Pulmonary artery endothelial cell (primary cell): ENCODE data around the gene INF2. TPM values are rescaled to one million over a fixed set of nuclear protein-coding genes. Genes with fewer than 3 reads are reported as not detected.

ENCODE experiments used
- DNase-seq: peaks from one replicate; pipeline ENCODE4 v3.0.0-alpha.2; 2011; ENCODE audit warnings: low read depth, low spot score
- total RNA-seq: library from RNA; depleted of rRNA; stranded (reverse); fragments of >200 nt; gene quantifications from 2 replicates; pipeline ENCODE4 v1.2.3, GENCODE V29; 2014

The INF2 gene
- total RNA-seq, 1 donor from 2014 or later = 48.9 TPM

DNA sequence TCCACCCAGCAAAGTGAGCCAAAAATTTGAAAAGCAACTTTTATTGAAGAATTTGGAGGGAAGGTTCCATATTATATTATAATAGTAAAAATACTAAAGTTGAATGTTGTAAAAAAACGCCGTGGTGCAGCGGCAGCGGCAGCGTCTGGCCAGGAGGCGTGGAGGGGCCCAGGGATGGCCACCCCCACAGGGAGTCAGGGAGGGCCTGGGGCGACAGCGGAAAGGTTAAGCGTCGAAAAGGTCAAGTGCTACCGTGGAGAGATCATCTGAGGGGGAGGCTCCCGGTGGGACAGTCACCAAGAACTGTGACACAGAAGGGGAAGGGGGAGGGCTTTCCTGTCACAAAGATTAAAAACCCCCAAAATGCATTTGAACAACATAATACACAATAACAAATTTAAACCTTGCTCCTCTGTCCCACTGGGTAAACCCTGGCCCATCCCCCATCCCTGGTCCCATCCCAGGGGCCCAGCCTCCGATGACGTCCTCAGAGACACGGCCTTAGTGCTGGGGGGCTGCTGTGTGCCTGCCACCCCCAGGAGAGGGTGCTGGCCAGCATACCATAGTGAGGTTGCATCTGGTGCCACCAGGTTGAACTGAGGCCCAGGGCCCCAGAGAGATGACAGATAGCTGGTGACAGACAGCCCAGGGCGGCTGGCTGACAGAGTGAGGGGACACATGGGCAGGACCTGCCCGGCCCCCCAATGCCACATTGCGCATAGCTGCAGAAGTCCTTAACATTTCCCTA lies 80.1 kb downstream of the INF2 start:
- DNase-seq = no peak

DNA sequence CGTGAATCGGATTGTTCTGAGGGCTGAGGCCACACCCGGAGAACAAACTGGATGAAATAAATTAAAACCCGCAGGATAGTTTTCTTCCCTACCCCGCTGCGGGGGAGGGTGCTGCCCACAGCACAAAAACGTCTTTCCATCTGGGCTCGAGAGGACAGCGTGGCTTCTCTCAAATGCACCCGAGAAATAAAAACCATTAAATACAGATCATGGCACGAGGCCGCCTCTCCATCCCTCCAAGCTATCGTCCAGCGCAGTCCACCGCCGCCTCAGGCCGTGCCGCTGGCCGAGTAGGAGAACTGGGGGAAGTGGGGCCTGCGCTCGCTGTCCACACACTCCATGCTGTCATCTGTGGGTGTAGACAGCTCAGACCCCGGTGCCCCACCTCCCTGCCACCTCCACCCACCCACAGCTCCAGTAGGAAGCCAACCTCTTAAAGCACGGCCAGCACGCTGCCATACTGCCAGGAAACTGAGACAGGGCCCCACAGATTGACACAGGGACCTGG lies 80.7 kb downstream of the INF2 start:
- DNase-seq = no peak

DNA sequence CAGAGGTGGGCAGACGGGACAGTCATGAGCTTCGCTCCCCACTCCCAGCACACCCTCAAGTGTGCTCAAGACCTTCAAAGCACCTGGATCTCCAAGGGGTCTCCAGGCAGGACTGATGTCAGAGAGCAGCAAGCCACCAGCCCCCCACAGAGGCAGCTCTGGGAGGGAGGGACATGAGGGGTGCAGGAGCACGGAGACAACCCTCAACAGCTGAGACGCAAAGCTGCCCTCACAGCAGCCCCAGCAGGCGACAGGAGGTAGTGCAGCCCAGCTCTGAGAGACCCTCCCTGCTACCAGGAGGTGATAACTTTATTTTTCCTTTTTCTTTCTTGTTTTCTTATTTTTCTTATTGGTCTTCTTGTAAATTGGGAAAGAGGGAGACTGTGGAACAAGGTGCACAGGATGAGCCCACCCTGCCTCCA lies 81.4 kb downstream of the INF2 start:
- no peak for DNase-seq

DNA sequence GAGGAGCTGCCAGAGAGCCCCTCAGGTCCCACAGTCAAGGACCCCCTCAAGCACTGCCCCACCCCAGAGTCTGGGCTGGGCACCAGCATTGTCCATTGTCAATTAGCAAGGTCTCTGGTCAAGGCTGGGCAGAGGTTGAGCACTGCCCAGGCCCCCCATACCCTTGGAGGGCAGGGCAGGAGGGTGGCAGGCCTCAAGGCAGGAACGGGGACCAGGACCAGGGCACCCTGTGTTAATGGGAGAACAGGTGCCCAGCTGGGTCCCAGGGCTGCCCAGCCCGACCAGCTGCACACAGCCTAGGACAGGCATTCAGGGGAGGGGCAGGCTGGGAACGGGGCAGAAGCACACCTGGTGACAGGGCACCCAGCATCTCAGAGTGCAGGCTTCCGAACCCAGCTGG lies 82.0 kb downstream of the INF2 start:
- DNase-seq = no peak

Other genes starting within 250 kb of the INF2 start
- not detected in 2 replicates for gene C14orf180, start 109.9 kb upstream of the INF2 start, total RNA-seq
- gene TMEM179, start 84.8 kb upstream of the INF2 start, total RNA-seq = 0.13 TPM in 1 of 2 replicates, not detected in the other
- 1.2 and 2.8 TPM in 2 replicates for gene ADSS1, start 34.6 kb downstream of the INF2 start, total RNA-seq
- gene SIVA1, start 63.5 kb downstream of the INF2 start, total RNA-seq = 87.3 and 95.4 TPM in 2 replicates
- 224 and 229 TPM in 2 replicates for gene AKT1, start 106.1 kb downstream of the INF2 start, total RNA-seq
- gene ZBTB42, start 111.5 kb downstream of the INF2 start, total RNA-seq = 3.9 and 5.2 TPM in 2 replicates
- 17.1 and 19.0 TPM in 2 replicates for gene CEP170B, start 175.7 kb downstream of the INF2 start, total RNA-seq
- gene PLD4, start 235.3 kb downstream of the INF2 start, total RNA-seq = under 0.01 and 0.04 TPM in 2 replicates